HepG2 (cell line): ENCODE measurements around the gene SPRED2. TPM values are rescaled to one million over a fixed set of nuclear protein-coding genes. Genes with fewer than 3 reads are reported as not detected.

ENCODE experiments used
- CHCHD3 ChIP-seq: sonication (generic); formaldehyde crosslinking; IDR thresholded peaks from 2 replicates; pipeline ENCODE4 v1.8.0; 2022; ENCODE audit warnings: mild to moderate bottlenecking, missing genetic modification reagents, moderate library complexity
- KDM5B ChIP-seq: sonication (generic); formaldehyde crosslinking; IDR thresholded peaks from 2 replicates; pipeline ENCODE4 v1.4.0; 2020; ENCODE audit warnings: missing genetic modification reagents, mild to moderate bottlenecking, borderline replicate concordance
- KLF11 ChIP-seq: IDR thresholded peaks from 2 replicates; pipeline ENCODE4 v1.6.1; 2016; ENCODE audit warnings: missing compliant biosample characterization
- KLF16 ChIP-seq, 2 experiments: sonication (generic) in 1 of 2; formaldehyde crosslinking in 1 of 2; IDR thresholded peaks; 2 replicates each; pipeline versions ENCODE4 v1.6.1 to v1.8.0; 2016 to 2023; ENCODE audit warnings: missing genetic modification reagents in 2 of 2, missing compliant biosample characterization in 1 of 2
- LCORL ChIP-seq, 2 experiments: fragments of 450-650 bp in 1 of 2; sonication (generic) in 1 of 2; formaldehyde crosslinking in 1 of 2; IDR thresholded peaks; 2 replicates each; pipeline versions ENCODE4 v1.5.0 to v1.6.1; 2017 to 2020; ENCODE audit warnings: antibody characterized with exemption in 1 of 2, missing genetic modification reagents in 1 of 2
- MIER2 ChIP-seq: IDR thresholded peaks from 2 replicates; pipeline ENCODE4 v1.6.1; 2016; ENCODE audit warnings: missing biosample characterization, missing genetic modification reagents
- MXI1 ChIP-seq: IDR thresholded peaks from 3 replicates; pipeline ENCODE4 v1.6.1; 2012; ENCODE audit warnings: low read depth, low read length, inconsistent platforms, borderline replicate concordance
- NBN ChIP-seq: fragments of 450-650 bp; conservative IDR thresholded peaks from 2 replicates; pipeline ENCODE4 v1.6.1; 2017
- PBX2 ChIP-seq: IDR thresholded peaks from 2 replicates; pipeline ENCODE4 v1.6.1; 2016; ENCODE audit warnings: control low read depth
- PTBP1 ChIP-seq: fragments of 200-400 bp; formaldehyde crosslinking; IDR thresholded peaks from 2 replicates; pipeline ENCODE4 v1.6.1; 2018; ENCODE audit warnings: low read length, low read depth; ENCODE audit not compliant: poor library complexity, severe bottlenecking
- RBM22 ChIP-seq: fragments of 200-400 bp; formaldehyde crosslinking; optimal IDR thresholded peaks from 2 replicates; pipeline ENCODE3; 2017; ENCODE audit warnings: mild to moderate bottlenecking, low read length, moderate library complexity
- RNF219 ChIP-seq: sonication (generic); formaldehyde crosslinking; IDR thresholded peaks from 2 replicates; pipeline ENCODE4 v1.5.0; 2020; ENCODE audit warnings: mild to moderate bottlenecking, missing genetic modification reagents
- SOX6 ChIP-seq, 2 experiments: fragments of 450-650 bp in 1 of 2; sonication (generic) in 1 of 2; formaldehyde crosslinking in 1 of 2; IDR thresholded peaks; 2 replicates each; pipeline versions ENCODE4 v1.4.0 to v1.6.1; 2017 to 2020; ENCODE audit warnings: antibody characterized with exemption in 1 of 2, mild to moderate bottlenecking in 1 of 2, missing genetic modification reagents in 1 of 2
- TRAFD1 ChIP-seq: sonication (generic); formaldehyde crosslinking; IDR thresholded peaks from 2 replicates; pipeline ENCODE4 v1.5.1; 2020; ENCODE audit warnings: missing genetic modification reagents, mild to moderate bottlenecking, borderline replicate concordance
- ZMAT5 ChIP-seq: sonication (generic); formaldehyde crosslinking; IDR thresholded peaks from 2 replicates; pipeline ENCODE4 v1.5.0; 2020; ENCODE audit warnings: mild to moderate bottlenecking, low read depth, missing genetic modification reagents, borderline replicate concordance
- ZNF138 ChIP-seq: sonication (generic); formaldehyde crosslinking; IDR thresholded peaks from 2 replicates; pipeline ENCODE4 v1.5.0; 2020; ENCODE audit warnings: mild to moderate bottlenecking, low read depth, missing genetic modification reagents
- ZNF256 ChIP-seq: sonication (generic); formaldehyde crosslinking; conservative IDR thresholded peaks from 2 replicates; pipeline ENCODE4 v1.4.0; 2020; ENCODE audit warnings: missing genetic modification reagents
- ZNF33B ChIP-seq: sonication (generic); formaldehyde crosslinking; IDR thresholded peaks from 2 replicates; pipeline ENCODE4 v1.5.1; 2020; ENCODE audit warnings: mild to moderate bottlenecking, missing genetic modification reagents
- ZNF609 ChIP-seq: sonication (generic); formaldehyde crosslinking; IDR thresholded peaks from 2 replicates; pipeline ENCODE4 v1.4.0; 2020; ENCODE audit warnings: mild to moderate bottlenecking, missing genetic modification reagents, borderline replicate concordance
- ZNF816 ChIP-seq: sonication (generic); formaldehyde crosslinking; IDR thresholded peaks from 2 replicates; pipeline ENCODE4 v1.8.0; 2022; ENCODE audit warnings: missing genetic modification reagents, mild to moderate bottlenecking, borderline replicate concordance
- polyA plus RNA-seq, 8 experiments: library from polyadenylated mRNA; depleted of rRNA in 3 of 8; stranded (reverse) in 7 of 8; unstranded in 1 of 8; fragments of >200 nt; fragmentation: Illumina TruSeq in 4 of 8; extraction: Trizol in 4 of 8; gene quantifications; 2 replicates each; pipeline versions ENCODE4 v1.2.1 to v1.2.3, GENCODE V29; 2011 to 2016; ENCODE audit warnings: low read depth in 4 of 8, missing spikeins in 1 of 8, mixed read lengths in 1 of 8; ENCODE audit not compliant: insufficient read depth in 1 of 8
- total RNA-seq, 5 experiments: library from RNA; depleted of rRNA; stranded (reverse); fragments of >200 nt; fragmentation: Illumina TruSeq; extraction: Trizol; gene quantifications; 2 replicates each; pipeline ENCODE4 v1.2.3, GENCODE V29; 2016; ENCODE audit warnings: low read depth in 1 of 5

Gene SPRED2
- total and polyA plus RNA-seq, 2 of the 13 experiments (the other 11 are each of a cell fraction or from before 2014, with no cell fraction given) = 13.0 to 37.0 TPM

GRCh38 chr2:65379721-65380171 lies 52.7 kb downstream of the SPRED2 start (continued):
- 0 out of 2 replicates have a peak, but pooled peaks have one; percentile 23 for TF ChIP-seq ZNF609 (CRISPR knock-in tag)
- TF ChIP-seq PBX2 (CRISPR knock-in tag) = no peak
- TF ChIP-seq CHCHD3 (CRISPR knock-in tag) = no peak
- TF ChIP-seq PTBP1 = no peak
- TF ChIP-seq SOX6 (IDR thresholded peaks at IDR 0.05) = no peak
- peak; percentile 74; the same call in 1 of the 2 replicates for TF ChIP-seq SOX6 (CRISPR knock-in tag; IDR thresholded peaks at IDR 0.05)
- TF ChIP-seq TRAFD1 (CRISPR knock-in tag) = no peak
- TF ChIP-seq MXI1 = no peak
- TF ChIP-seq ZNF33B (CRISPR knock-in tag) = no peak
- no peak for TF ChIP-seq LCORL (IDR thresholded peaks at IDR 0.05)
- peak; percentile 66; the same call in 1 of the 2 replicates for TF ChIP-seq LCORL (CRISPR knock-in tag; IDR thresholded peaks at IDR 0.05)
- no peak for TF ChIP-seq RNF219 (CRISPR knock-in tag)
- TF ChIP-seq KLF11 (CRISPR knock-in tag) = no peak
- TF ChIP-seq NBN = no peak
- TF ChIP-seq KLF16 (CRISPR knock-in tag; IDR thresholded peaks at IDR 0.05) = no peak
- no peak for TF ChIP-seq KDM5B
- 0 out of 2 replicates have a peak, but pooled peaks have one; percentile 68 for TF ChIP-seq ZNF816 (CRISPR knock-in tag)
- peak; percentile 84 for TF ChIP-seq RBM22
- no peak for TF ChIP-seq ZNF256
- no peak for TF ChIP-seq ZNF138 (CRISPR knock-in tag)
- TF ChIP-seq MIER2 (CRISPR knock-in tag) = no peak
- no peak for TF ChIP-seq ZMAT5 (CRISPR knock-in tag)
